GM18511 (cell line): Measurements from ENCODE around the gene DCP1B.

Source experiments
- ATAC-seq: cut with Tn5 transposase; IDR thresholded peaks from one replicate; pipeline ENCODE4 v1.9.1; 2021; ENCODE audit warnings: mild to moderate bottlenecking, moderate library complexity; ENCODE audit not compliant: unreplicated experiment

Gene DCP1B

GRCh38 chr12:1906579-1906978 is 97.7 kb downstream of the DCP1B start:
- no peak for ATAC-seq

- no peak for ATAC-seq
These were observed 99.4 kb downstream of the DCP1B start for GRCh38 chr12:1904875-1905274.

- ATAC-seq = no peak
These were observed 107.3 kb downstream of the DCP1B start for GRCh38 chr12:1896964-1897363.
